Suppressor macrophage treated with lipopolysaccharide for 4 hours (primary cell): ENCODE results near the gene DLST.

Experiments
- DNase-seq: peaks from one replicate; pipeline ENCODE4 v3.0.0-alpha.2; 2020

The DLST gene

DNA sequence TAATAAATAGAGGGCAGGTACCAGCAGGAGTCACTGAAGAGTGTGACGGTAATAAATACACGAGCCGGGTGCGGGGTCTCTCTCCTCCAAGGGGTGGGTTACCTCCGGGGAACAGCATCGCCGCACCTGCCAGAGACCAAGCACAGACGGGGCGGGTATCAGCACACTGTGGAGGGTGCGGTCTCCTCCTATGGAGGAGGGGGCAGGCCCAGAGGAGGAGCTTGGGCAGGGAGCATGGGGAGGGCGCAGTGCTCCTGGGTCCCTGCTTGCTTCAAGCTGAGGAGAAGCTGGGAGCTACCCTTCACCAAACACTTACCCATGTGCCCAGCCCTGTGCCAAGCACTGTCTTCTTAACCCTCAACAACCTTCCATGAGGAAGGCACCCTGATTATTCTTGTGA is 60.9 kb downstream of the DLST start:
- DNase-seq, result no peak

DNA sequence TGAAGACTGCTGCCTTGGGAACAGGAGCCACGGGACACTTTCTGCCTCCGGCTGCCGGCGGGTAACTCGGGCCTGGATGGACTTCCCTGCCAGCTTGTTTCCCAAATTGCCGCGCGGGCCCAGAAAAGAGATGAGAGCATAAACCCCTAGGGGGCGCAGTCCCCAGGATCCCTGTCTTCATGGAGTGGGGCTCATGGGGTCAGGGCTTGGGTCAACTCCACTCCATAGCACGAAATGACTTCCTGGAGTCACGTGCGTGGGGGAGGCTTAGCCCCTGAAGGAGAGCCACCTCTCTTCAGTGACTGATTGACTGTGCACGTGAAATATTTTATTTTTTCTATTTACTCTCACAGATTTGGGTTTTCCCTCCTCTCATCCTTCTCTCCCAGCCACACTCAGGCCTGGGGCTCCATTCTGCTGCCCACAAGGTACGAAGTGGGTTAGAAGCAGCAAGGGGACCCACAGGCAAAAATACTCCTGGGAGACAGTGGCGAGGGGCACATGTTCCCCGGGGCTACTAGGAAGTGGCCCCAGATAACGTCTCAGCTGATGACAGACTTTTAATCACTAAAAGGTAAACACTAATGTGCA is 63.6 kb downstream of the DLST start:
- DNase-seq, result peak; percentile 56

DNA sequence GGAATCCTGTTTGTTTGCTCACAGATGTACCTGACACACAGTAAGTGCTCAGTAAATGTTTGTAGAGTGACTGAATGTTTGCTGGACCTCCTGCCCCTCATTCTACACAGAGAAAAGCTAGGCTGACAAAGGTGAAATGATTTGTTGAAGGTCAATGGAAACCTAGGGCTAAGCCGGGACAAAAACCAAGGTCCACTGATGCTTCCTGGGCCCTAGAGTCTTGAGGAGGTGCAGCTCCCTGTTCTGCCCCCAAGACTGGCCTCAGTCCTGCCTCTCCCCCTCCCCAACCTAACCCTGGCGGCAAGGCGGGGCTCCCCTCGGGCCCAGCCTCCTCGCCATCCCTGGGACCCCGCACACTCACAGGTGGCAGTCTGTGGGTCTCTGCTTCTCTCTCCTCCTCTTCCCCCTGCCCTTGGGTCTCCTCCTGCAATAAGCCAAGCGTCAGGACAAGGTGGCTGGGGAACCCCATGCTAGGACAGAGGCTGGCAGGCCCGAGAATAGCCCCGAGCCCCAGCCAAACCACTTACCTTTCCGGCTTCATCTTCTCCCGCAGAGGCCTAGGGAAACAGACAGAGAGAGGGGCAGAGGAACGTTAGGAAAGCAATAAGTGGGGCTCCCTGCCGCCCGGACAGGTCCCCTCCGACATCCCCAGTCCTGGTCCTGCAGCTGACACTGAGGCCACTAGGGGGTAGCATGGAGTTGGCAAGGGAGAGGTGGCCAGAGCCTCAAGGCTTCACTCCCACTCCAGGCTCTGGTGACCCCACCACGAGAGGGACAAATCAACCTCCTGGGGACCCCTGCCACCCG is 64.3 kb downstream of the DLST start:
- peak; percentile 84 for DNase-seq

DNA sequence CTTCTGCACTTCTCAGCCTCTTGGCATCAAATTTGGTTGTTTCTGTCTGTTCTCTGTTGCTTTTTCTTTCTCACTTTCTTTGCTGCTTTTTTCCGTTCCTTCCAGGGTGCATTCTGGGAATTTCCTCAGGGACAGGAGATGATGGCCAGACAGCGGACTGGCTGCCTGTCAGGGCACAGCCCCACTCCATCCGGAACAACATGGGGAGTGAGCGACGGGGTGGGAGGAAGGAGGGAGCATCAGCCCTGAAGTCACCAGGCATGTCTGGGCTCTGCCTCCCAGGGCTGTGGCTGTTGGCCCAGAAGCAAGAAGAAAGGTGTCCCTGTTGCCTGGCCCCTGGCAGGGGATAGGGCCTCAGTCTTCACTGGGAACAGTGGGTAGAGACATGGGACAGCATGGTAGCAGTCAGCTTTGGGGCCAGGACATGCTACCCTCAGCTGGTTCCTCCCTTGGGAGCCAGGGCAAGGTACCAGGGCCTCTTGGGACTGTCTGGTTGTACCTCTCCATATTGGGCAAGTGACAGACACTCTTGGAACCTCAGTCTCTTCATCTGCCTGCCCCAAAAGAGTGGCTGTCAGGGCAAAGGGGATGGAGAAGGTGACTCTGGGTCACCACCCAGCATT is 65.1 kb downstream of the DLST start:
- no peak for DNase-seq

DNA sequence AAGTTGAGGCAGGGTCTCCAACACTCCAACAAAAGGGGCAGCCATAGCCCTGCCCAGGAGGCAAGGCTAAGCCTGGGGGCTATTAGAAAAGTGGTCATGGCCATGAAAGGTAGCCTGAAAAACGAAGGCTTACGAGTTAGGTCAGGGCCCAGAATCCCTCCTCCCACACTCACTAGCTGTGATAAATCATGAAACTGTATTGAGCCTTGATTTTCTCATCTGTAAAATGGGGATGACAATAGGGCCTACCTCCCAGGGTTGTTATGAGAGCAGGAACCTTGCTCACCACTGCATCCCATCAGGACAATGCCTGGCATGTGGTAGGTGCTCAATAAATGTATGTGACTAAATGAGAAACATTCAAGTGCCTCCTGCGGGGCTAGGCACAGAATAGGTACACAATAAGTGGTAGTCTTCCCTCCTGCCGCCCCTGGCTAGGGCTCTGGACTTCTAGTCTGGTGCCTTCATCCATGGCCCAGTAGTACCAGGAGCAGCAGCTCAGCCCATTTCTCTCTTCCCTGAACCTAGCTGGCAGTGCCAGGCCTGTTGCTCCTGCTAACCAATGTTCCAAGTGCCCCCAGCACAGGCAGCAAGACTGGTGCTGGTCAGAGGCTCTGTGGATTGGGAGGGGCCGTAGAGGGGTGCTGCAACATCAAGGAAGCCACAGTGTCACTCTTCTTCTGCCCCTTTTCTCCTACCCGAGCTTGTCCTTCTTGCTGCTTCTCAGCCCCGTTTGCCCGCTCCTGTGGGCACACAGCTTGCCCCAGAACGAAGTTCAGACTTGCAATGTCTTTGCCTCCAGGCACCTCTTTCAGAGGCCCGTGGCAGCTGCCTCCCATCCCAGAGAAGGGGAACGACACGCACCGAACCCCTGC is 65.9 kb downstream of the DLST start:
- DNase-seq, result no peak

DNA sequence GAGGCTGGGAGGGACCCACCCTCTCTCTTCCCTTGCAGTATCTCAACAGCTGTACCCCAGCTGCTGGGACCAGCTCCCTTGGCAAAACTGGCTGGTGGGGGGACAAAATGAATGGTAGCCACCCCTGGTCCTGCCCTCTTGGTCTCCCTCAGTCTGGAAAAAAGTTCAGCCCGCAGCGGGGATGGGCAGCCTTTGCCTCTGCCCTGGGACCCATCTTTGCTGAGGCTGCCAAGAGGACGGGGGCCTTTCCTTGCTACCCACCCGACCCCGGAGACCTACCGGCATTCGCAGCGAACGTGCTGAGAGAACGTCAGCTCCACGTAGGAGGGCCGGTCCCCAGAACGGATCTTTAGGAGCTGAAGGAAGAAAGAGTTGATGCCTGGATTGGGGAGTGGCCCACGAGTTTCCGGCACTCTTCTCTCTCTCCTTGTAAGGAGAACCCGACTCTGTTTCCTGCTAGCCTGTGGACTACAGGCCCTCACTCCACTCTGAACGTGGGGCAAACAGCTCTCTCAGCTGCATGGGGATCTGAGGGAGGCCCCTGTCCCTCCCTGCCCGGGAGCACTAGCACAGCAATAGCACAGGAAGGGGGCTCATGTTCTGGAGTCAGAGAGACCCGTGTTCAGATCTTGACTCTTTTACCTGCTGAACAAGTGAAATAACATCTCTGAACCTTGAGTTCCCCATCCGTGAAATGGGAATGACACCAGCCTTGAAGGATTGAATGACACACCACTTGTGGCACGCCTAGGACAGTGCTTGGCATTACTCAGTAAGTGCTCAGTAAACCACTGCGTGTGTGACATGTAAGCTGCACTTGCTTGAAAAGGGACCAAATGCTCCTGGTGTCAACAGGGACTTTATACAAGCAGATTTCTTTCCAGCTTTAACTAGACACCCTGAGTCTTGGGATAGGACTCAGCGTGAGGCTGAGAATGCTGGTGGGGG is 66.8 kb downstream of the DLST start:
- no peak for DNase-seq

DNA sequence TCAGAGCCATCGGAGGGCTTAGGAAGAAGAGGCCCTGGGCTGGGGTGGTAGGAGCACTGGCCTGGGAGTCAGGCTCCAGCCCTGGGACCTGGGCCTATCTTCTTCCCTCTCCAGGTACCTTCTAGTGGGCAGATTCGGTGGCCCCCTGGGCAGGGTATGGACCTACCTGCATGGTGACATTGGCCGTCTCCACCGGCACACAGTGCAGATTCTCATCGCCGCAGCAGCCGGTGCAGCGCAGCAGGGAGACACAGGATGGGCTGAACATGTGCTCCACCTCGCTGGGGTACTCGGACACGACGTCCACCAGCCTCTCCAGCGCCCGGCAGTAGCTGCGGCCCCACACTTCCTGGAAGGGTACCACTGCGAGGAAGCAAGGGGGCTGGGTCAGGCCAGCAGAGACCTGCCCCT is 67.5 kb downstream of the DLST start:
- DNase-seq, result no peak

DNA sequence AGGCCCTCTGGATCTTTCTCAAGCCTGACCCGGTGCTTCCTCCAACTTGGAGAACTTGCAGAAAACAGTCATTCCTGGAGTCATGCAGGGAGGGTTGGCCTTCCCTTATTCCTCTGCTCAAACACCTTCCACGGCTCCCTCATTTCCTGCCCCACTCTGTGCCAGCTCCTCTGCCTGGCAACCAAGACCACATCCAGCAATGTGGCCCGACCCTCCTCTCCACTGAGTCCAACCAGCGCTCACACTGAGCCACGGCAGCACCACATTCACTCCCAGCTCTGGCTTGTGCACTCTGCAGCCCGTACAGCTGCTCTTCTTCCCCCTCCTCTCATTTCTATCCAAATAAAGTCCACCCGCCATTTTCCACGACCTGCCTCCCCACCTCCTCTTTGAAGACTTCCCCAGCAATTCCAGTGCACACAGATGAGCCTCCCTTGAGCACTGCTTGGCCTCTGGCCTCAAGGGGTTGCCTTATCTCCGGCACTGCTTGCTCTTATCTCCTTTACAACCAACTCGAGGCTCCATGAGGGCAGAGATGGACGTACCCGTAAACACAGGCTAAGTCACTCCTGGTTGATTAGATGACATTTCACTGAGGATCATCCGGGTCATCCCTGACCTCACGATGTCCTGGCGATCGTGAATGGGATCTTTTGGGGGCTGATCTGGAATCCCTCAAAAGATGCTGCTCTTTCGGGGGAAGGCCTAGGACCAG is 68.3 kb downstream of the DLST start:
- no peak for DNase-seq

DNA sequence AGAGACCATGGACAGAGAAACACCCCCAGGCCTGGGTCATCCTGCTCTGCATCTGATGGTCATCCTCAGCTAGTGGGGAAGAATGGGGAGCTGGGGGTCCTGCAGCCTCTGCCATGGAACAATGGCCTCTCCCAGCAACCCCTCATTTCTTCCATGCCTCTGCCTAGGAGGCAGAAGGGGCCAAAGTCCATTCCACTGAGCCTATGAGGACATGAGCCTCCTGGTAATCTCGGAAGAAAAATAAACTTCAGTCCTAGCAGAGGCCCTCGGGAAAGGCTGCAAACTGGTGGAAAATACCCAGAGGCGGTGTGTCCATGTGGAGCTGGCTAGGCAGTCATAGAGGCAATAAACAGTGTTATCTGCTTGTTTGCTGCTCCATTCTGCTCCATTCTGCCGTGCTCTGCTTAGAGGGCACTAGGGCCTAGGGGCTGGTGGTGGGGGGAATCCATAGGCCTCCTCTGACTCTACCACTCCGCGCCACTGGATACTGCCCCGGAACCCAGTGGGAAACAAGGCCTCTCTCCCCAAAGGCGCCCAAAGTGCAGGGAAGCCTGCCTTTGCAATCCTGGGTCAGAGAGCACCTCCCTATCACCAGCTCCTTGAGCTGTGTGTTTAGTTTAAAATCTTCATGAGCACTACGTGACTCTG is 69.2 kb downstream of the DLST start:
- DNase-seq, result no peak

DNA sequence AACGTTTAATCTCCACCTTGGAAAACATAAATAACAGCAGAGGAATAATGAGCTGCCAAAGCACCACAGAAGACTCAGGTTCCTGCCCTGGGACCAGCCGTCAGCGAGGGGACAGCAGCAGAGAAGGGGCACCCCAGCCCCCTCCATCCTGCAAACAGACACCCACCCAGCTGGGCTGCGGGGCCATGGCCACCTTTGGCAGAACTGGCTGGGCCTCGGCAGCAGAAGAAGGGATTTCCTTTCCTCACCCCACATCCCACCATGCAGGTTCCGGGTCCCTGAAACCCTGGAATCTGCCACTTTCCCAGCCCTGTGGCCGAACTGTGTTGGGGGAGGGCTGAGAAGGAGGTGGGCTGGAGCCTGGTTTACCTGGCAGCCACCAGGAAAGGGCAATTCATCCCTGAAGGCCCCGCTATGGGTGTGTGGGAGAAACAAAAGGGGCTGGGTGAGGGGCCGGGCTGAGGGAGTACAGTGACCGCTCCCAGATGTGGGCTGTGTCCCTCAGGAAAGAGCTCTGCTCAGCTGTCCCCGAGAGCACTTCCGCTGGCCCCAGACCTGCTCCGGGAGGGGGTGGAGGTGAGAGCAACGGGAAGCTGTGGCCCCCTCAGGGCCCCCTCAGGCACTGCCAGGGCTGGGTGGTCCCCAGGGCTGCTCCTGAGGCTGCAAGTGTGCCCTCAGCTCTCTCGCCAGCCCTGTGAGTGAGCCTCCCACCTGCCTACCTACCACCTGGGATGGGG is 69.9 kb downstream of the DLST start:
- DNase-seq, result no peak

DNA sequence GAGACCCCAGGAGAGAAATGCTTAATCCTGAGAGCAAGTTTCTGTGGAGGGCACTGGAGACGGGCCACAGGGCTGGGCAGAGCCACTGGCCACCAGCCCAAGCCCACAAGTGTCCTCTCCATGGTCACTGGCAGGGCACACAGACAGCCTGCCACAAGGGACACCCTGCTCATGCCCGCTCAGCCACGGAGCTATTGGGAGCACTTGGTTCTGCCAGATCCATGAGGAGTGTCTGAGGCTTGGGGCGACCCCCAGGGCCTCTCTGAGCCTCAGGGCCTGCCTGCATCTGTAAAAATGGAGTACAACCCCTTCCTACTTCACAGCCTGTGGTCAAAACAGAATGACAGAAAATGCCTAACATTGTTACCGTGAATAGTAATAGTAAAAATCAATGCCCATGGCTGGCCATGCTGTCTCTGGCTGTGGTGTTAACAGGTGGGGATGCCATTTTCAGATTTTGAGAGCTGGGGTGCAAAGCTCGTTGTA is 70.5 kb downstream of the DLST start:
- DNase-seq, result no peak

DNA sequence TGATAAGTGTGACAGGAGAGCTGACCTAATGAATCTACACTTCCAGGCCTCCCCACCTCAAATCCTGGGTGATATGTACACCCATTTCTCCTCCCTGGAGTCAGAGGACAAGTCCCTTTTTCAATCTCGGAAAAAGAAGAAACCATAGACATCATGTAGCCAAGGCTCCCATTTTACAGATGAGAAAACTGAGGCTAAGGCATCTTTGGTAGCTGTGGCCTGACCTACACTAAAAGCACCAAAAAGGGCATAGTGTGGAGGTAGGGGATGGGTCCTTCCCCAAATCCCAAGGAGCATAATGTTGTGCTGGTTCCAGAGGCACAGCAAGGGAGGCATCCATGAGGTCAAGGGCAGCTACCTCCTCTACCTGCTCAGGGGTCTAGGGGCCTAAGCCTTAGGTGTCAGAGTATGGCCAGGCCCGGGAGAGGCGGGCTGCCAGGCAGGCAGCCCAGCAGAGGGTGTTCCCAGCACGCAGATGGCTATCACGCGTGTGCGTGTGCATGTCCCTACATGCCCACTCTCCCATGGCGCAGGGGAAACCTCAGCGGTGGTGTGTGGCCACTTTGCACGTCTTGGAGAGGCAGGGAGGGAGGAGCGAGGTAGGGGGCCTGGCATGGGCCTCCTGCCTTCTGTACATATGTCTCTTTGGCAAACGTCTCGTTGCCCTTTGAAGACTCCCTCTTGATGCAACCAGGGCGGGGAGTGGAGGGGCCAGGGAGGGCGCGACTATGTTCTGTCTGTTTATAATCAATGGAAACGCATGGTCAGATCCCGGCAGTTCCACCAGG is 71.2 kb downstream of the DLST start:
- DNase-seq, result no peak
